Panc1 (cell line): ENCODE measurements around the gene OR1E1.
"Not testable (repeated sequence)": the region's sequence is repeated elsewhere in the genome, so short reads cannot be mapped to it uniquely, and the experiment has no call there.

ENCODE experiments used
- POLR2AphosphoS5 ChIP-seq: IDR thresholded peaks from 2 replicates; pipeline ENCODE4 v1.6.1; 2012; ENCODE audit warnings: mild to moderate bottlenecking, low read depth, low read length, moderate library complexity
- SIN3A ChIP-seq: IDR thresholded peaks from 2 replicates; pipeline ENCODE4 v1.6.1; 2012; ENCODE audit warnings: low read depth, mild to moderate bottlenecking, low read length, moderate library complexity, borderline replicate concordance; ENCODE audit not compliant: insufficient read depth
- TF ChIP-seq, protein P1 (sequence below): fragments of 450-650 bp; IDR thresholded peaks from 2 replicates; pipeline ENCODE4 v1.5.1; 2017; ENCODE audit warnings: mild to moderate bottlenecking
- TF ChIP-seq, protein P2 (sequence below), 2 experiments: IDR thresholded peaks; 2 replicates each; pipeline ENCODE4 v1.6.1; 2011 to 2012; ENCODE audit warnings: low read depth in 2 of 2, control low read depth in 1 of 2, low read length in 1 of 2, mild to moderate bottlenecking in 1 of 2, moderate library complexity in 1 of 2; ENCODE audit not compliant: insufficient read depth in 1 of 2

DNA sequence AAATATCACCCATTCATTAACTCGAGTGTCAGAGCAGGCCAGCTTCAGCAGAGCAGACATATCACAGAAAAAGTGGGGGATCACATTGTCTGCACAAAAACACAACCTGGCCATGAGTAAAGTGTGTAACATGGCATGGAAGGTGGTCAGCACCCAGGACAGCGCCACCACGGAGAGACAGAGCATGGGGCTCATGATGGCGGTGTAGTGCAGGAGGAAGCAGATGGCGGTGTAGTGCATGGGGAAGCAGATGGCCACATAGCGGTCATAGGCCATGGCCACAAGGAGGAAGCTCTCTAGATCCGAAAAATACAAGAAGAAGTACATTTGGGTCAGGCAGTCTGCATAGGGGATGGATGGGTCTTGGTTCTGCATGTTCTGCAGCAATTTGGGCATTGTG lies 35.0 kb upstream of the OR1E1 start:
- TF ChIP-seq, protein P1, sequence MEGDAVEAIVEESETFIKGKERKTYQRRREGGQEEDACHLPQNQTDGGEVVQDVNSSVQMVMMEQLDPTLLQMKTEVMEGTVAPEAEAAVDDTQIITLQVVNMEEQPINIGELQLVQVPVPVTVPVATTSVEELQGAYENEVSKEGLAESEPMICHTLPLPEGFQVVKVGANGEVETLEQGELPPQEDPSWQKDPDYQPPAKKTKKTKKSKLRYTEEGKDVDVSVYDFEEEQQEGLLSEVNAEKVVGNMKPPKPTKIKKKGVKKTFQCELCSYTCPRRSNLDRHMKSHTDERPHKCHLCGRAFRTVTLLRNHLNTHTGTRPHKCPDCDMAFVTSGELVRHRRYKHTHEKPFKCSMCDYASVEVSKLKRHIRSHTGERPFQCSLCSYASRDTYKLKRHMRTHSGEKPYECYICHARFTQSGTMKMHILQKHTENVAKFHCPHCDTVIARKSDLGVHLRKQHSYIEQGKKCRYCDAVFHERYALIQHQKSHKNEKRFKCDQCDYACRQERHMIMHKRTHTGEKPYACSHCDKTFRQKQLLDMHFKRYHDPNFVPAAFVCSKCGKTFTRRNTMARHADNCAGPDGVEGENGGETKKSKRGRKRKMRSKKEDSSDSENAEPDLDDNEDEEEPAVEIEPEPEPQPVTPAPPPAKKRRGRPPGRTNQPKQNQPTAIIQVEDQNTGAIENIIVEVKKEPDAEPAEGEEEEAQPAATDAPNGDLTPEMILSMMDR: not testable (repeated sequence)
- TF ChIP-seq, protein P2, sequence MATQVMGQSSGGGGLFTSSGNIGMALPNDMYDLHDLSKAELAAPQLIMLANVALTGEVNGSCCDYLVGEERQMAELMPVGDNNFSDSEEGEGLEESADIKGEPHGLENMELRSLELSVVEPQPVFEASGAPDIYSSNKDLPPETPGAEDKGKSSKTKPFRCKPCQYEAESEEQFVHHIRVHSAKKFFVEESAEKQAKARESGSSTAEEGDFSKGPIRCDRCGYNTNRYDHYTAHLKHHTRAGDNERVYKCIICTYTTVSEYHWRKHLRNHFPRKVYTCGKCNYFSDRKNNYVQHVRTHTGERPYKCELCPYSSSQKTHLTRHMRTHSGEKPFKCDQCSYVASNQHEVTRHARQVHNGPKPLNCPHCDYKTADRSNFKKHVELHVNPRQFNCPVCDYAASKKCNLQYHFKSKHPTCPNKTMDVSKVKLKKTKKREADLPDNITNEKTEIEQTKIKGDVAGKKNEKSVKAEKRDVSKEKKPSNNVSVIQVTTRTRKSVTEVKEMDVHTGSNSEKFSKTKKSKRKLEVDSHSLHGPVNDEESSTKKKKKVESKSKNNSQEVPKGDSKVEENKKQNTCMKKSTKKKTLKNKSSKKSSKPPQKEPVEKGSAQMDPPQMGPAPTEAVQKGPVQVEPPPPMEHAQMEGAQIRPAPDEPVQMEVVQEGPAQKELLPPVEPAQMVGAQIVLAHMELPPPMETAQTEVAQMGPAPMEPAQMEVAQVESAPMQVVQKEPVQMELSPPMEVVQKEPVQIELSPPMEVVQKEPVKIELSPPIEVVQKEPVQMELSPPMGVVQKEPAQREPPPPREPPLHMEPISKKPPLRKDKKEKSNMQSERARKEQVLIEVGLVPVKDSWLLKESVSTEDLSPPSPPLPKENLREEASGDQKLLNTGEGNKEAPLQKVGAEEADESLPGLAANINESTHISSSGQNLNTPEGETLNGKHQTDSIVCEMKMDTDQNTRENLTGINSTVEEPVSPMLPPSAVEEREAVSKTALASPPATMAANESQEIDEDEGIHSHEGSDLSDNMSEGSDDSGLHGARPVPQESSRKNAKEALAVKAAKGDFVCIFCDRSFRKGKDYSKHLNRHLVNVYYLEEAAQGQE (IDR thresholded peaks at IDR 0.05; ENCODE audit: insufficient read depth in 1 of 2, low read depth in 2 of 2, low read length in 1 of 2): peak; percentile 75 to 79
- TF ChIP-seq POLR2AphosphoS5, SIN3A: not testable (repeated sequence)
